A172 (cell line): ENCODE measurements around the gene NEUROD6. TPM values are rescaled to one million over a fixed set of nuclear protein-coding genes. Genes with fewer than 3 reads are reported as not detected.

Experiments used
- DNase-seq: peaks from one replicate; pipeline ENCODE4 v3.0.0-alpha.2; 2015; ENCODE audit warnings: low spot score
- total RNA-seq: library from RNA; depleted of rRNA; stranded (reverse); fragments of >200 nt; shearing (Covaris generic); gene quantifications from 2 replicates; pipeline ENCODE4 v1.2.3, GENCODE V29; 2014; rRNA removed

NEUROD6 gene
- not detected in 2 replicates for total RNA-seq

DNA sequence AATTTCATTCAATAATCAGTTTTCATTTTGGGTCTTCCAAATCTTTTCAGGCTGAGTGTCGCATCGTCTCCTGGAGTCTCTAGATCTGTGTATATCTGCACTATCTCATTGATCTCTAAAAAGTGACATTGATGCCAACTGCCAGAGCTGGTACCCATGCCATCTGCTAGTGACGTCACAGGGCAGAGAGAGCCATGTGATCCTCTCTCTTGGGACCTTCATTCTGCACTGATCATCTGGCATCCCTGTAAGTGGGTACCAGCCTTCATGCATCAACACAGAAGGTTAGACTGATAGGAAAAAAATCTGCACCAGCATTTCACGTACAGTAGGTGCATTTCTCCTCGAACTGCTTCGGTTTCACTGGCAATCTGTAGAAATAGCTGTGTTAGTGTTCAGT, at the start of gene NEUROD6:
TSS of gene NEUROD6 (minus strand) at position 124 of the 400 bp plus-strand sequence. CDS start 1,458 bp downstream, outside the sequence.
- no peak for DNase-seq

DNA sequence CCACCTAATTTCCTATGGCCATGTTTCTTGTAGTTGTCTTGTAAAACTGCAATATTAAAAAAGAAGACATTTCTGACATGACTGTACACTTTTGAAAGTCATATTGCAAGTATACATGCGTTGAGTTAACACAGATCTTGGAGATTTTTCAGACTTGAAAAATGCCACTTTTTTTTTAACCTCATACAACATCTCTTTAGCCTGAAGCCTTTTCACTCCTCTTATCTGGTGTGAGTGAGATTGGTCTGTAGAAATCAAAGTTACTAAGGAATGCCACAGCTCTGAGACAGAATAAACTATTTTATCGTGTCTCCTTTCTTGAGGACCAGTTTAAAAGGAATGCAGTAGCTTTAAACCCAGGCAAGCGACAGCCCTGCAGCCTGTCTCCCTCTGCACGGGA, 43.9 kb upstream of the NEUROD6 start:
- no peak for DNase-seq

DNA sequence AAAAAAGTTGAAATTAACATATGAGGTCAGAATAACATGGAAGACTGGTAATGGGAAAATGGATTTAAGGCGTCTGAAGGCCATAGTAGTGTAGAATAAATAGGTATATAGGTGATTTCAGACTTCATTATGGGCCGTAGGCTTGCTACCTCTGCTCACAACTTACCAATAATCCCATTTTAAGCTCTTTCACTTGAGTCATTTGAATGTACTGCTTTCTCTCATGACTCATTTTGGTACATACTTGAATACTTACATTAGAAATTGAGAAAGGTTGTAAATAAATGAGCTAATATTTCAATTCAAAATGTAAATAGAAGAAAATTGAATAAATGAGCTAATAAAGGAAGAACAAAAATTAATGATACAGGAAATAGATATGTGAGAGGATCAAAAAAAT, 42.2 kb upstream of the NEUROD6 start:
- DNase-seq: no peak

DNA sequence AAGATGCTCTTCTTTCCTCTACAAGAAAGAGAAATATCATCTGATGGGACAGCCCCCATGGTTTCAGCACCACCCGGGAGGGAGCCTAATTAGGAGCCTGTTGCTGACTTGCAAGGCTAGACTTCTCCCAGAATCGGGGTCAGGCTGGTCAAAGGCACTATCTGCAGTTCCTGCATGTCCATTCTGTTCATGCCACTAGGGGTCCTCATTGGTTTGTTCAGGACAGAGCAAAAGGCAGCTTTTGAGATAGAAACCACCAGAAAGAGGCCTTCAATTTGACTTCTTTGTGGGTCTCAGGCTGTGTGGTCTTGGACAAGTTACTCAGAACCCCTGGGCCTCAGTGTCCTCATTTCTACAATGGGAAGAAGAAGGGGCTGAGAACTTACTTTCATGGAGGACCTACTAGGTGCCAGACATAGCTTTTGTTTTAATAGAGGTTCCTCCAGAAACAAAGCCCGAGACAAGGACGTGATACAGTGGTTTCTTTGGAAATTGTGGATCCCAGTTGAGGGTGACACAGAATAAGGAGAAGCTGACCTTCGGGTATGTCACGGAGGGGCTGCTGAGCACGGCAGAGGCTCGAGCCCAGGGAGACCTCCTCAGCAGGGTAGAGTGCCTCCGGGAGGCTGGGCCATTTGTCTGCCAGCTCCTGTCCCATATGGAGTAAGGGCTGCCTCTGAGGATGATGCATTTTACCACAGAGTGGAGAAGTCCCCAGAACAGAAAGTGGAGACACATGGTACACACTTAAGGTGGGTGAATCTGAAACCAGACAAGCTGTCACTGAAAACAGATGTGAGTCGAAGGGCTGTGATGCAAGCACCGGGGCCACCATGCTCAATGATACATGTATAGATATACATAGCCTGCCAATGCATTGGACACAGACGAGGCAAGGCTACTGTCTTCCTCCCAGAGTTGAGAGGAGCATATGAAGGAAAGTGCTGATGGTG, 33.1 kb upstream of the NEUROD6 start:
- DNase-seq: peak; percentile 61

DNA sequence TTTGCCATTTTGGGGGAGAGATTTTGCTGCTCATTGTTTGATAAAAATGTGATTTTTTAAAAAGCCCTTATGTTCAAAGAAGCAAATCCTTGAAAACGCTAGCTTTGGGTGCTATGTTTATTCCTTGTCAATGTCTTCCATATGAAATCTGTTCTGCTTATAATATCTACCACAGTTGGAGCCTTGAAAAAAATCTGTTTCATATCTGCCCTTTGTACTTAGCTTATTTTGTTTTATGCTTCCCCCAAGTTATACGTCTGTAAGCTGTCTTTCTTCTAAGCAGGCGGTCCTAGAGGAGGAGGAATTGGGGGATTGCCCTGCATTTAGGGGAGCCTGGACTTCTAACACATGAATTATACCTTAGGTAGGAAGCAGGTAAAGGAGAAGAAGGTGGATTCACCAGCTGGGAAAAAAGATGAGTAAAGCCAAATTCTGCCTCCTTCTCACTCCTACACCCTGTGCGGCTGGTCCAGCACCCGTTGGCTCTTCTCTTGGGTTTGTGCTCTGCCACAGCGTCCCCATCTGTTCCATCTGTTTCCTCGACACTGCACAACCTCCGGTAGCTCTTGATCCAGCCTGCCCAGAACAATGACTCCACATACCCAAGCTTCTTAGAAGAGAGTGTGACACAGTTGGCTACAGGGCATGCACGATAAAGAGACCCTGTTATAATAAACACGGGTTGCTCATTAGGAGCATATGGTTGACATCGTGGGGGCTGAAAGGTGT, 31.9 kb upstream of the NEUROD6 start:
- DNase-seq: no peak

DNA sequence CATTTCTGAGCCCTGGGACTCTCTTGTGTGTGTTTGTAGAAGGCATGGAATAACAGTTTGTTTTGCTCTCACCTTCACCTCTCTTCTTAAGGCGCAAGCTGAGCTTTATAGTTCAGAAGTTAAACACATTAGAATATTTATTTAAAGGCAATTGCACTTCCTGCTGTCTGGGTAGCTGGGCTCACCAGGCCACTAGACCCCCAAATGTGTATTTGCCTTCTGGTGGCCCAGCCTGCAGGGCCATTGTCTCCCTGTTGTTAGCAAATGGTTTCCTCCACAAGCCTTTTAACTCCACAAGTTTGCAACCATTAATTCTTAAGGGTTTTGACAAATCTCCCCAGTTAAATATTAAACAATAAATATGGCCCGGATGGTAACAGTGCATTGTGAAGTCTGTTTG, 31.1 kb upstream of the NEUROD6 start:
- DNase-seq: no peak

DNA sequence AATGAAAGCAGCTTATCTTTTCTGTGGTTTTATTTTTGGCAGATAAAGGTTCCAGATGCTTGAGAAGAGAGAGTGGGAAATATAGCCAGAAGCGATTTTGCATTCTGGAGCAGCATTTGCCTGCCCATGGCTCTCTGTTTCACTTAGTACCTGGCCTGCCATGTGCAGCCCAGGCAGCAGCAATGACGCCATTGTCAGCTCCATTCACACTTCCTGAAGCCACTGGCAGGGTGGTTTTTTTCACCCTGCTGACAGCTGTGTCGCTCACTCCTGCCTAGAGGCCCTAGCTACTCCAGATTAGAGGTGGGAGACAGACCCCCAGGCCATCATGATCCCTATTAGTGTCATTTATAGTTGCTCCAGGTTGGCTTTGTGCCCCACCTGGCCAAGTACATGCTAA, 30.1 kb upstream of the NEUROD6 start:
- DNase-seq: no peak

DNA sequence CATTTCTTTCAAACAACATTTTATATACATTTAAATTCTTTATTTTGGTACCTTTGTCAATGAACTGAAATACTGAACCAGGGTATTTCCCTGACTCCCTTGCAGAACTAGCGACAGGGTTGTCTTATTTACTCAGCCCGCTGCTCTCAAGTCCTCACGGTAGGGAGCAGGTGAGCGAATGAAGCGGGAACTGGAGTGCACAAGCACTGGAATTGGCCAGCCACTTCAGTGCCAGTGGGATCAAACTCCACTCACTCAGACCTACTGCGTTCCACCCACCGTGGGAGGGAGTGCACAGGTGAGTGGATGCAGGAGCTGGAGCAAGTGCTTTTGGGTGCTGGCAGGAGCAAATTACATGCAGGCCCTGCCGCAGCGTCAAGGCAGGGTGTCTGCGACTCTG, 28.1 kb upstream of the NEUROD6 start:
- no peak for DNase-seq

DNA sequence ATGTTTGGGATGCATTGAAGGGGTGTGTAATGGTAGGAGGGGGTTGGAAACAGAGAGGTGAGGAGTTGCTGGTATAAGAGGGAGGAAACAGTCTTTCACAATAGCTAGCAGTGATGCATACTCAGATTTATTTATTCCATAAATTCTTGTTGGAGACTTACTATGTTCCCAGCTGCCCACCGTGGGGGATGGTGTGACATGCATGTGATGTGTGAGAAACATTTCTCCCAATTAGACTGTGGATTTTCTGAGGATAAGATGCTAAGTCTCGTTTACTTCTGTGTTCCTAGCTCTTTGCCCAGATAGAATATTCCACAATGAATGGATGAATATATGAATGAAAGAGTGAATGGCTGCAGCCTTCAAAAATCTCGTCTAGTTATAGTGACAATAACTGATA, 23.0 kb upstream of the NEUROD6 start:
- no peak for DNase-seq

DNA sequence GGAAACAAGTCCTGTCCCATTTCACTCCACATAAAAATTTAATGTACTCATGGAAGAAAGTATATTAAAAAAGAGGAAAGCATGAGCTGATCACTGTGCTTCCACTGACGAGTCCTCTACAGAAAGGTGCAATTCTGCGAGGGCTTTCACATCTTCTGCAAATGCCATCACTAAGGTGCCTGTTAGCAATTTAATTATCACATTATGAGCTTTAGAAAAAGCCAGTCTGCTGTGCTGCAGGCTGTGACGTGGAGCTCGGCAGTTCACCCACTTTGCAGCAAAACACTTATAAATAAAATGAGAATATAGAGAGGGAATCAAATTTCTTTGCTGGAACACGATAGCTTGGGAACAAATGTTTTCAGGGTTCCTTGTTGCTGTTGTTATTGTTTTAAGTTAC, 22.5 kb upstream of the NEUROD6 start:
- DNase-seq: no peak

DNA sequence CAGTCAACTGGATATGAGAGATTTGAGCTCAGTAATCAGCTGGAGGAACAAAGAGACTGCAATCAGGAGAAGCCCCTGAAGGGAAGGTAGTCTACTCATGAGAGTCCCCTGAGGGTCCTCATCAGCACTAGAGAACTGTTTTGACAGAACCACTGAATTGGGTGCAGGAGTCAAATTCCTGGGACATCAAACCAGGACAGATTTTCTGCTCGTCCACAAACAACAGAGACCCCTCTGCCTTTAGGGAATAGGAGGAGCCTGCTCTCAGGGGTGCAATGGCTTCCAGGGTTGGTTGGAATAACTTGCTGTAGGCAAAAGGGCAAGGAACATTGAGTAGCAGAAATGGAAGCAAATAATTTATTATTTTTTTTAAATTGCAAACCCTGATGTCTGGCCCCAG, 21.9 kb upstream of the NEUROD6 start:
- DNase-seq: no peak

DNA sequence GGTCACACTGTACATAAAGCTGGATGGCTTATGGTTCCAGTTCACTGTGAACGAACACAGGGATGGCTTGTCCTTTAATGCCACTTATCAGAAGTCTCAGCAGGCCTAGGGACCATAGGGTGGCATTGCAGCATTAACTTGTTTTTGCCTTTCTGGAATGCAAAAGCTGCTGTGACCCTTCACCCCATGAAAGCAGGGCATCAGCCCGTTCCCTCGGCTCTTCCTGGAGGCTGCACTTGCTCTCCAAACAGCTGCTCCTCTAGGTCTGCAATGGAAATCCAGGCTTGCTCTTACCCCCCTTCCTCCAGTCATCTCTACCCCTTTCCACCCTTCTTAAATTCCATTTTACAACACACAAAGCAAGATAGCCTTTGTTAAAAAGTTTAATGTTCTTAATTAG, 17.9 kb upstream of the NEUROD6 start:
- DNase-seq: no peak

DNA sequence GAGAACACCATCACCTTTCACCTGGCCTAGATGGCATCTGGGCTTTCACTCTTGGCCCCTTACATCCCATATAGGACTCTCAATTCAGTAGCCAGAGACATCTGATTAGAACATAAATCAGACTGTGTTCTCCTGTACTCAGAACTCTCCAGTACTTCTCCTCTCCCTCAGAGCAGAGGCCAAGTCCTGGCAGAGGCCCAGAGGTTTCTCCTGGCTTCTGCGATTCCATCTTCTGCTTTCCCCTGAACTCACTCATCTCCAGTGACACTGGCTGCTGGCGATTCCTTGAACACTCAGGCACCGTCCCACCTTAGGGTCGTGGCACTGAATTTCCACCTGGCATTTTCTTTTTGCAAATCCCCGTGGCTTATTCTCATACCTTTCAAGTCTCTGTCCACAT, 4.9 kb upstream of the NEUROD6 start:
- DNase-seq: no peak

DNA sequence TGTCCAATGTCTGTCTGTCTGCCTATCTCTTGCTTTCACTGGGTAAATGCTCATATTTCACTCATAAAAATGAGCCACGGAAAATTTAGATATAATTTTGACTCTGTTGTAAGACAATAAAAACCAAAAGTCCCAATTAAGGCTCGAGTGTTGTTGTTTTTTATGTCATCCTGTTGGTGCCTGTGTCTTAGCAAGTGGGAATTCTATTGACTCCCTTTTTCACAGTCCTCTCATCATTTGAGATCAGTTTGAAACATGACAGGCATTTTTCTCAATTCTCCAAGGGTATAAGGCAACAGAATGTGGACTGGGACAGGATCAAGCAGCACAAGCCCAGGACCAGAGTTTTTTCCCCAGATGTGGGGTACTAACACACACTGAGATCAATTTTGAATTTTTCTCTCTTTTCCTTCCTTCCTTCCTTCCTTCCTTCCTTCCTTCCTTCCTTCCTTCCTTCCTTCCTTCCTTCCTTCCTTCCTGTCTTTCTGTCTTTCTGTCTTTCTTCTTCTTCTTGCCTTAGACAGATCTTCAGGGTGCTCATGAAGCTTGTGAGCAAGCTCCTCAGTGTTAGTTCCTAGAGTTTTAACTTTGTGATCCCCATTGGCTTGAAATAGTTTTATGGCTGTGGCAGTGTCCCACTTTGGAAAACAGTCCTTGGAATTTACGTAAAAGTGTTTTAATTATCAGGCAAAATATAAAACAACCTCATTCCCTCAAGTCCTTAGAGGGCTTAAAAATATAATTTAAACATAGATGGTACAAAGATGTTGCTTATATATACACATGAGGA, 3.2 kb upstream of the NEUROD6 start:
- DNase-seq: no peak

DNA sequence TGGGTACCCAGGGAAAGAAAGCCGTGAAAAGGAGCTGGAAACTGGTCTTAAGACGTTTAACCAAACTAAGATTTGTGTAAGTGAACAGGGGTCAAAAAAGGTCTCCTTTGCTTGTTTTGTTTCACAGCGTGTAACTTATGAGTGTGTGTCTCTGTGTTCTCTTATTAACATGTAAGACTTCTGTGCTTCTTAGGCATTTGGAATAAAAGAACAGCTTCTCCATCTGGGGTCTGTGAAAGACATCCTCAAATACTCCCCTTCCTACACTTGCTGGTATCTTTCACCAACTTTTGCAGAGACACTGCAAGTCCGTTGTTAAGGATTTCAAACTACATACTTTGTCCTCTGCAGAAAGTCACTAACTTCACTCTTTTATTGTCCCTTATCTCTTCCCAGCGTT, 615 bp upstream of the NEUROD6 start:
- DNase-seq: no peak

DNA sequence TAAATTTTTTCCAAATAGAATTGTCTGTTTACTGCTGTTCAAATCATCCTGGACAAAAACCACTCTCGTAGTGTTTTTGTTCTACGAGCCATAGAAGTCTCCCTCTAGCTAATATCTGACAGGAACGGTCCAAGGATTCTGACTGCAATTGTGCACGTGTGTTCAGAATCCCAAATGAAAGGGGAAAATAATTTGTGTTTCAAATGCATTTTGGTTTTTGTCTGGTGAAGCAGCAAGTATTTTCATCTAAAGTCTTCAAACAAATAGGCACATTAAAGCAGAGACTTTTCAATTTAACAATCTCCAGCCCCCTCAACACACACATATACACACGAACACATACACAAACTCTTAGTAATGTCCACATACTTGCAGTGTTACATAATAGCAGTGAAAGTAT, 475 bp downstream of the NEUROD6 start:
- DNase-seq: no peak

DNA sequence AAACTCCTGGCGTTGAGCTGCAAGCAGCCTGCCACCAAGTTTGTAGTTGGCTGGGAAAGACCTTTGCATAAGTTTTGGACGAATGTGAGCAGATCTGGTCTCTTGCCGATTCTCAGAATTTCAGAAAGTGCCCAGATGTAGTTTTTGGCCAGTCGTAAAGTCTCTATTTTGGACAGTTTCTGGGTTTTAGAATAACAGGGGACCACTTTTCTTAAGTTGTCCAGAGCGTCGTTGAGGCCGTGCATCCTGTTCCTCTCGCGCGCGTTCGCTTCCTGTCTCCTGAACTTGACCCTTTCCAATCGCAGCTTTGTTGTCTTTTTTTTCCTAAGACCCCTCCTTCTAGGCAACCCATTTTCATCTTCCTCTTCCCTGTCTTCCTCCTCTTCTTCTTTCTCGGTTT, 1.8 kb downstream of the NEUROD6 start:
- no peak for DNase-seq

DNA sequence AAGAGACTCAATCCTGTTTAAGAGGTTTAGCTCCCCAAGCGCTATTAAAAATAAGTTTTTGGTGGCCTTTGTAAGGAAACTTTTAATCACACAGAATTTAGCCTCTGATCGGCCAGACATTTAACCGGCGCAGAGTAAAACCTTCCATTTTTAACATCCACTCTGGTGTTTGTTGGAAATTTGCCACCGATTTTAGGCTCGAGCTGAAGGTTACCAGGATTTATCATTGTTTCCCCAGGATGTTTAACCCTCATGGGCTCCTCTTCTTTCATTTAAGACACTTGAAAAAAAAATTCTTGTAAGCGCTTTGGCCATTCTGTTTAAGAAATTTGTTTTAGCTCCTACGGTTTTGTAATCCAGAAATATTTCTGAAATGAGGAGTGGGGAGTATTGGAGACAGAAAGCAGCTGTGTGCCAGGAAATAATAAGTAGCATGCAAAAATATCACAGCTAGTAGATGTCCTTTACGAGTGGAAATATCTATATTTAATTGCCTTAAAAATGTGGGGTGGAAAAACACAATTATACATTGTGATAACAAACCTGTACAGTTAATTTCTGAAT, 3.4 kb downstream of the NEUROD6 start:
- no peak for DNase-seq

DNA sequence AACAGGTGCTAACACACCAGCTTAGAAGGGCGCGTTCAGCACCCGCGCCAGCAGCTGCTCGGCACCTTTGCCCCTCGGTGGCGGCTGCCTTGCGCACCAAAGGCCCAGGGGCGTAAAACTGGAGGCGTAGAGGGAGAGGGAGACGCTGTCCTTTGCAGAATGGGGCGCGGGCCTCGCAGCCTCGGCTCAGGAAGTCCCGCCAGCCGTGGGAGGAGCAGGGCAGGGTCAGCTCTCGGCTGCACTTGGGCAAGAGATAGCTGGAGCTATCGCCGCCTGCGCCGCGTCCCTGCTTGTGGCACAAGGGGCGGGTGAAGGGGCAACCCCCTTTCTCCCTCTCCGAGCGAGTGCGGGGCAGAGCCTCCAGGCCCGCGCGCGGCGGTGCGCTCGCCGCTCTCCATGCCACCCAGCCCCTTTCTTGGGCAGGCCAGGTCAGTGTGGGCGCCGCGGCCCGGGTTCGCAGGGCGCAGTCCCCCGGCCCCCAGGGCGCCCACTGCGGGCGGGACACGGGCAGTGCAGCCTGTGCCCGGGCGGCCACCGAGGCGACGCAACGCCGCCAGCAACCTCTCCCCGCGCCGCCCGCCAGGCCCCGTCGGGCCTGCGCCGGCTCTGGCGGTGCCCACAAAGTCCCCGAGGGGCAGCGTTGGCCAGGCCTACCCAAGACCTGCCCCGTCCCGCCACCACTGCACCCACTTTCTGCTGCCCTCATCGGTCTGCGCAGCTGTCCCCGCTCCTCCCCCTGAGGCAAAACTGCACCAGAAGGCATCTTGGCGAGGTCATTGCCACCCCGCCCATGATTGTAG, 4.1 kb downstream of the NEUROD6 start:
- no peak for DNase-seq

DNA sequence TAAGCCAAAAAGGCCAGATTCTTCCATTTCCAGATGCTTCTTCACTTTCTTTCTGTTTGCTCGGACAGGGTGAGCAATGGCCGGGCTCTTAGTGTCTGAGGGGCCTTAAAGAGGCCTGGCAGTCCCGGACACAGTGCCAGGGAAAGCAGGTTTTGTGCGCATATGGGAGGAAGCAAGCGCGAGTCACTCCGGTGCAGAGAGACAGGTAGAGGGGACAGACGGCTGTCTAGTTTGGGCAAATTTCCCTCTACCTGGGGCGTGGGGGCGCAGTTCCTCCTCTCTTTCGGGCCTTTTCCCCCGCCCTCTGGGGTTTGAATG, 4.7 kb downstream of the NEUROD6 start:
- no peak for DNase-seq

DNA sequence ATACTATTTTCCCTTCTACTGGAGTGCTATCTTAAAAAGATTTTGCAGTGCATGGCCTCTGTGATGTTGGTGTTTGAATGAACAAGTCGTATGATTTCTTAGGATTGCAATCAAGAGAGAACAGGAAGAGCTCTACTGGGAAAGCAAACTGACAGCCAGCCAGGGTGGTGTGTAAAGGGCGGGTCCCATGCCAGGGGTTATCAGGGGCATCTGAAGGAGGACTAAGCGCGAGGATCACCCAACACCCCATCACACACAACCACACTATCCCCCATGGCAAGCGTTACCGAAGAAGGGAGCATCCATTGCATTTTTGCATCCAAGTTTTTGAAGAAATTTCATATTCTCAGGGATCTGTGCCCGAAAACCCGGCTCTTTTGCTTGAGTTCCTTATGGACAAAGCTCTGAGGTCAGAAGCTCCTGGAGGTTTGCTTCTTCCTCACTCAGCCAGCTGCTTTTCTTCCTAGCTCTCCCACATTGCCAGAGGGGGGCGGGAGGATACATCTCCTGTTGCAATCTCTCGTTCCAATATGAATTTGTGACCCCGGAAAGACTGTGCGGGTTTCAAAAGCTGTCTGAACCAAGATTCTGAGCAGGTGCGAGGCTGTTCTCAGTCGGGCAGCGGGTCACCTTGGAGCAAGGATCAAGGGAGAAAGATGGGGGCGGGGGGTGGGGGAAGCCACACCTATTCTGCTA, 5.2 kb downstream of the NEUROD6 start:
- DNase-seq: no peak
